ENCODE measurements around the gene EDIL3.
"Not testable (repeated sequence)": the region's sequence is repeated elsewhere in the genome, so short reads cannot be mapped to it uniquely, and the experiment has no call there.

EDIL3 gene

GRCh38 chr5:84378961-84379360 lies 5.7 kb downstream of the EDIL3 start:
- DNase-seq, result no peak

GRCh38 chr5:84378420-84378819 lies 6.3 kb downstream of the EDIL3 start:
- DNase-seq, result no peak

DNA sequence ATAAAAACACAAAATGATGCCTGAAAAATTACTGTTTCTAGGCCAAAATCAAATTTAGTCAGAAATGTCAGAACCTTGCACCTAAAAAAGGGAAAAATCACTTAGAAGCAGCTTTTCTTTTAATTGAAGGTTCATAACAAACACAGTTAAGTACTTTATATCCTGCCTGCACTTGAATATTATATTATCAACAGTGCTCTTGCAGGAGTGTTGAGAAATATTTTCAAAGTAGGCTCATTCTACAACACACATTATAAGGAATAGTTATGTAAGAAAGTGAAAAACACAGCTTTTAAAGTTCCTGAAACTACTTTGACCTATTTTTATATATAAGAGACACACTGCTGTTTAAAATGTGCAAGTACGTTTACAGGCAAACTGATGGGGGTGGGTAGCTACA lies 8.3 kb downstream of the EDIL3 start:
- no peak for DNase-seq

- no peak for DNase-seq
These were observed 10.1 kb downstream of the EDIL3 start for GRCh38 chr5:84374568-84374967.

DNA sequence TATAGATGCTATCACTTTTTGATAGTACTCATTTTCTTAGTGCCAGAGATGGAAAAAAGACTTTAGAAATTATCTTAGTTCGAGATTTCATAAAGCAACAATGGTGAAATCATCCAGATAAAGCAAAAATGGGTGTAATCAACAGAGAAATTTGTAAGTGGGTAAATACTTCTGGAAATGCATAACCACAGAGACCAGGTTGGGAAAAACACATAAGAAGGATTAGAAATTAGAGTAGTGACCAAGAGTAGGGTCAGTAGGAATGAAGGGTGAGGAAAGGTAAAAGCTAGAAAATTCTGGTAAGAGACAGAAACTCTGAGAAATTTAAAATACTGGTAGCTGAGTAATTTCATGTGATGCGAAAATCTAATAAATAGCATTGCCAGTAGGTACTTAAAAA lies 11.2 kb downstream of the EDIL3 start:
- DNase-seq, result no peak

GRCh38 chr5:84372066-84372695 lies 12.5 kb downstream of the EDIL3 start:
- no peak for DNase-seq

DNA sequence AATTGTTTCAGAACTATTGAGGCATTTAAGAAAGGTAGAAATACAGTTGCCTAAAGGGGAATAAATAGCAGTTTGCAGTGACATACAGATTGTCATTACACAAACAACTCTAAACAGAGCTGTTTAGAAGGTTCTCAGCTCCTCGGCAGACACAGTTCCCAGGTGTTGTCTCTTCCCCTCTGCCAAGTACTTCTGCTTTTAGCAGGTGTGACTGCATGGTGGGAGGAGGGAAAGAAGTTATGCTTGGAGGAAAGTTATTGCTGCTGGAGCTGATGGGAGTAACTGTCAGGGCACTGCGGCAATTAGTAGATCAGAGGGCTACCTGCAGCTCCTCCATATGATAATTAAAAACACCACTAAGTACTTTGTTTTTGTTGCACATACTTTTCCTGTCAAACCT lies 14.5 kb downstream of the EDIL3 start:
- DNase-seq, result no peak

DNA sequence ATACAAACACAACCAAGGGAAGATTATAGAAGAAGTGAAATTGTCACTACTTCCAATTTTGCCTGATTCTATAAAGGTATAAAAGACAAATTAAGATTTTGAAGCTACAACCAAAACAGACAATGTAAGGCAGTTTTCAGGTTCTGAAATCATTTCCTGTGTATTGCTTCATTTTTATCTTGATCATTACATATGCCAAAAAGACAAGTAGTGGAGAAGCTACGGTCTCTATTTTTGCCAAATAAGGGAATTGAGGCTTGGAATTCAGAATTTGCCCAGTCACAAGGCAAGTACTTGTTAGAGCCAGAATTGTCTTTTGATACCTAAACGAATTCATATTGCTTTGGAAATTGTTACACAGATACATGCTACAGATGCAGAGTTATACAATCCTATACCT lies 20.6 kb downstream of the EDIL3 start:
- no peak for DNase-seq

DNA sequence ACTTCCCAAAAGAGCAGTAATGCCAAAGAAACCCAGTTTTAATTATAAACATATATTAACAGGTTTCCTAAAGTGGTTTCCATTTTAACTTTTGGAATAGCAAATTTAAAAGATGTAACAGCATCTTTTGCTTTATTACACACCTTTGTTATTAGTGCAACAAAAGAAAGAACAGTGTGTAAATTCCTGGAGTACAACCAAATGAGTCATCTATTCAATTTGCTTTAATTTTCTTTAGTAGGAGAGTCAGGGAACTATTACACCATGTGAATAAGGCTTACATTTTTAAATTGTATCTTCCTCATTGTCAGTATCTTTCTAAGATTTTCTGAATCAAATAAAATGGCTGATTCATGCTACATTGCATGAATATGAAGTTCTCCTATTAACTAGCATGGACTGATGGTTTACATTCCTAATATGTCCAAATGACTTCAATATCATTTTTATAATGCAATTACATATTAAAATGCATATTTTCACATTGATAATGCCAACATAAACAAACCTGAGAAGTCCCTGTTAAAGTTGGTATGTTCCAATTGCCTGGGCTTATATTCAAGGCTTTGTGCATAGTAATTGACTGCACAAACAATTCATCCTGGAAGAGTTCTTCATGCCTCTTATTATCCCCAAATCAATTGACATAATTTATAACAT lies 22.5 kb downstream of the EDIL3 start:
- no peak for DNase-seq

- DNase-seq, result no peak
These were observed 23.1 kb downstream of the EDIL3 start for GRCh38 chr5:84361572-84361971.

DNA sequence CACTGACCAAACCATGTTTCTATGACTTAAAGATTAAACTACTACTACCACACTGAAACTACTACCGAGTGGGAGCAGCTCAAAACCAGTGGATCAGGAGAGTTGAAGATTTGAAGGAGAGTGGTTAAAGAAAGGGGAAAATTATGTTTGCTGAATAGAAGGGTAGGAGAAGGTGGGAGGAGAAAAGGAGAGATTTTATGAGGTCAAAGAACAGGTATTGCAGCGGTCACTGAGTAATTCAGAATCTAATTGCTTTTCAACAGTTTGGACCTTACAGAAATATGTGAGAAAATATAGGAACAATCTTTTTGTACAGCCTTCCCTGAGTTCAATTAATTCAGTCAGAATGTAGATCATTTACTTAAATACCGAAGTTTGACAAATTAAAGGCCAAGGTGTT lies 24.6 kb downstream of the EDIL3 start:
- no peak for DNase-seq

GRCh38 chr5:84354101-84354500 lies 30.6 kb downstream of the EDIL3 start:
- DNase-seq, result no peak

DNA sequence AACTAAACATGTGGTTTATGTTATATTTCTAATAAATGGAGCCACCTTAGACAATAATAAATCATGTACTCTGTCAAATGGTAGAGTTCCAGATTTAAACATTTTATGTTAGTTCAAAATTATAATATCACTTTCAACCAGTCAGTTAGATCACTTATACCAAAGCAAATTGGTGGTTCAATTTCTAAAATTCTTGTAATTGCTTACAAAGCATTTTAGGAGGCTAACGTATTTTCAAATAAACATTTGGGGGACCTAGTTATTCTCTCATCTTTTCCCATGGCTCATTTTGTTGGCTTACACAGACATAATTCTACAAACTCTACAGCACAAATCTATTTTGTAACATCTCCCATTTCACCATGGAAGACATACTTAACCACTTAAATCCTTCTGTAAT lies 39.9 kb downstream of the EDIL3 start:
- DNase-seq, result no peak

DNA sequence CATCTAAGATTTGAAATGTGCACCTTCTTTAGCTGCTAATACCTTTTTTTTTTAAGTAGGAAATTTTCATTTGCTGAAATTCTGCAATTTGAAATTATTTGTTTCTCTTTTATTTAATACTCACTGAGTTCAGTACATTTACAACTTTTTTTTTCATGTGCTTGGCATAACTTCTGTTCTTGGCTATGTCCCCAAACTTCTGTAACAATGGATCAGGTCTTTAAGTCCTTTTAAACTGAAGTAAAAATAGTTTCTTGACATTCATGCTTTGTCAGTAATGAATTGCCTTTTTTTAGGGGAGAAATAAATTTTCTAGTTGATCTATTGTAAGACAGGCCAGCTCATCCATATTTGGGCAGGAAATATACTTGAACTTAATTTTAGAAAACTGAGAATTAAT lies 41.5 kb downstream of the EDIL3 start:
- DNase-seq, result no peak

DNA sequence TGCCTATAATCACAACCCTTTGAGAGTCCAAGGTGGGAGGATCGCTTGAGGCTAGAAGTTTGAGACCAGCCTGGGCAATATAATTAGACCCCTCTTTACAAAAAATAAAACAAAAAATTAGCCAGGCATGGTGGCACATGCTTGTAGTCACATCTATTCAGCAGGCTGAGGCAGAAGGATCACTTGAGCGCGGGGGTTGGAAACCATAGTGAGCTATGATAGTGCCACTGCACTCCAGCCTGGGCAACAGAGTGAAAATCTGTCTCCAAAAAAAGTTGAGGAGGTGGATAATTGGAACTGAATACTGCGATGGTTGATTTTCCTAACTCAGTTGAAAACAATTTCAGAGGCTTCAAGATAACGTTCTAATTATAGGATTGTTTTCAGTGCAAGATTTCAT lies 52.6 kb downstream of the EDIL3 start:
- DNase-seq, result no peak

DNA sequence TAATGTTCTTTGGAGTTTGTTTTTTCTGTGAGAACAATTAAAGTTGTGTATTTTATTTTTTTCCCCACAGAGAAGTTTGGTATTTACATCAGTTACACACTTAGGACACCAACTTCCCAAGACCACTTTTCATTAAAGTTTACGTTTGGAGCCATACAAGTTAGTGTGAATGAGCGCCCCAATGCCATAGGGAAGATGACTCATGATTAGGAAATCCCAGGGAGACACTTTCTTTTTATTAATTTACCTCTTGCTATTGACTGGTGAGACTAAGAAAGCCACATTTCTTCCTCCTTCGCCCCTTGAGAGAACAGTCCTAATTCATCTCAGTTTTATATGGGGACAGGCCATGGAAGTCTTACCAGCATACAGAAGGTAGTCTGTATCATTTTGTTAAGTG lies 57.1 kb downstream of the EDIL3 start:
- no peak for DNase-seq

DNA sequence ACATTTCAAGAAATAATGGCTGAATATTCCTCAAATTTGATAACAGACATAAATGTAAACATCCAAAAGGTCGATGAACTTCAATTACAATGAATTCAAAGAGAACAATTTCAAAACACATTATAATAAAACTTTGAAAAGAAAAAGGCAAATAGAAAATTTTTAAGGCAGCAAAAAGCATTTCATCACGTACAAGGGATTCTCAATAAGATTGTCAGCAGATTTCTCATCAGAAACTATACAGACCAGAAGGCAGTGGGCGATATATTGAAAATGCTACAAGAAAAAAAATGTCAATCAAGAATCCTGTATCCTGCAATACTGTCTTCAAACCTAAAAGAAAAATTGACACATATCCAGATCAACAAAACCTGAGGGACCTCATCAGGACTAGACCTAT lies 62.0 kb downstream of the EDIL3 start:
- no peak for DNase-seq

DNA sequence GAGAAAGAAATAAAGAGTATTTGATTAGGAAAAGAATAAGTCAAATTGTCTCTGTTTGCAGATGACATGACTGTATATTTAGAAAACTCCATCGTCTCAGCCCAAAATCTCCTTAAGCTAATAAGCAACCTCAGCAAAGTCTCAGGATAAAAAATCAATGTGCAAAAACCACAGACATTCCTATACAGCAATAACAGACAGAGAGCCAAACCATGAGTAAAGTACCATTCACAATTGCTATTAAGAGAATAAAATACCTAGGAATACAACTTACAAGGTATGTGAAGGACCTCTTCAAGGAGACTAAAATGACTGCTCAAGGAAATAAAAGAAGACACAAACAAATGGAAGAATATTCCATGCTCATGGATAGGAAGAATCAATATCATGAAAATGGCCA lies 66.9 kb downstream of the EDIL3 start:
- not testable (repeated sequence) for DNase-seq

GRCh38 chr5:84312280-84312679 lies 72.4 kb downstream of the EDIL3 start:
- not testable (repeated sequence) for DNase-seq

DNA sequence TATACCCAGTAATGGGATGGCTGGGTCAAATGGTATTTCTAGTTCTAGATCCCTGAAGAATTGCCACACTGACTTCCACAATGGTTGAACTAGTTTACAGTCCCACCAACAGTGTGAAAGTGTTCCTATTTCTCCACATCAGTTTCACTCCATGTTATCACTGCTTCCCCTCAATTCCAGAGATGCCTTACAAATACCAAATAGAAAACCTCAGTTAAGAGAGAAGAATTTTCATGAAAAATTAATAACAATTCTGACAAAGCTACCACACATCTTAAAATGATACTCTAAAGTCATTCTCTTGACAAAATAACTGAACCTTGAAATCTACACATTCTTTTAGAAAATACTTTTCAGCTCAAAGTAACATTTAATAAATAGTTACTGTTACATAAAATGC lies 74.8 kb downstream of the EDIL3 start:
- not testable (repeated sequence) for DNase-seq

- no peak for DNase-seq
These were observed 78.1 kb downstream of the EDIL3 start for GRCh38 chr5:84306601-84307000.

- DNase-seq, result no peak
These were observed 80.1 kb downstream of the EDIL3 start for GRCh38 chr5:84304599-84304998.

GRCh38 chr5:84303315-84303714 lies 81.4 kb downstream of the EDIL3 start:
- no peak for DNase-seq

GRCh38 chr5:84301535-84301934 lies 83.1 kb downstream of the EDIL3 start:
- DNase-seq, result no peak

- DNase-seq, result no peak
These were observed 84.7 kb downstream of the EDIL3 start for GRCh38 chr5:84299959-84300358.

Measured in CD4-positive, alpha-beta T cell treated with Interferon alpha-2 for 1 hour (primary cell).